Endothelial cell (in vitro differentiated cells): ENCODE results near the gene TMEM238. TPM values are rescaled to one million over a fixed set of nuclear protein-coding genes. Genes with fewer than 3 reads are reported as not detected.
"Not testable (repeated sequence)": the region's sequence is repeated elsewhere in the genome, so short reads cannot be mapped to it uniquely, and the experiment has no call there.

Experiments used
- DNase-seq: peaks from one replicate; pipeline ENCODE4 v3.0.0; 2021; ENCODE audit warnings: low spot score
- H3K27ac Mint-ChIP-seq: one replicate; pipeline ENCODE4 v1.8.0; 2021; ENCODE audit warnings: mixed read lengths, inconsistent platforms; ENCODE audit not compliant: unreplicated experiment
- H3K27me3 Mint-ChIP-seq: one replicate; pipeline ENCODE4 v1.8.0; 2021; ENCODE audit warnings: mild to moderate bottlenecking, moderate library complexity, mixed read lengths, inconsistent platforms; ENCODE audit not compliant: unreplicated experiment
- H3K36me3 Mint-ChIP-seq: one replicate; pipeline ENCODE4 v1.8.0; 2021; ENCODE audit warnings: mild to moderate bottlenecking, low read depth, mixed read lengths, inconsistent platforms; ENCODE audit not compliant: unreplicated experiment
- H3K4me1 Mint-ChIP-seq: one replicate; pipeline ENCODE4 v1.8.0; 2021; ENCODE audit warnings: mild to moderate bottlenecking, mixed read lengths, inconsistent platforms; ENCODE audit not compliant: unreplicated experiment
- H3K4me3 Mint-ChIP-seq: one replicate; pipeline ENCODE4 v1.8.0; 2021; ENCODE audit warnings: mild to moderate bottlenecking, mixed read lengths, inconsistent platforms; ENCODE audit not compliant: unreplicated experiment
- H3K9me3 Mint-ChIP-seq: one replicate; pipeline ENCODE4 v1.8.0; 2021; ENCODE audit warnings: mixed read lengths, inconsistent platforms; ENCODE audit not compliant: unreplicated experiment
- CTCF ChIP-seq: fragments of 200-600 bp; sonication (generic); IDR thresholded peaks from one replicate; pipeline ENCODE4 v1.5.0; 2021; ENCODE audit warnings: antibody characterized with exemption; ENCODE audit not compliant: unreplicated experiment
- total RNA-seq: library from RNA; stranded (reverse); fragmentation: NEBNext Ultra II Directional; extraction: Animal tissue kit (Norgen Biotek cat#: 25700); gene quantifications from one replicate; pipeline ENCODE4 v1.2.1, GENCODE V29; 2021; ENCODE audit not compliant: unreplicated experiment

Gene TMEM238
- total RNA-seq, 1 donor from 2014 or later: 0.64 TPM

- Mint-ChIP-seq H3K27me3 (peaks cover 5% of the 10 kb centered on the region), H3K4me1 (no peaks in the 10 kb centered on the region), H3K27ac (no peak overlapping the region), H3K9me3 (no peaks in the 10 kb centered on the region), H3K36me3 (no peaks in the 10 kb centered on the region), H3K4me3 (no peak overlapping the region)
- peak; percentile 67 for DNase-seq
- peak; percentile 16 for TF ChIP-seq CTCF
Observed at GRCh38 chr19:55418185-55418584, 34.1 kb upstream of the TMEM238 start.

DNA sequence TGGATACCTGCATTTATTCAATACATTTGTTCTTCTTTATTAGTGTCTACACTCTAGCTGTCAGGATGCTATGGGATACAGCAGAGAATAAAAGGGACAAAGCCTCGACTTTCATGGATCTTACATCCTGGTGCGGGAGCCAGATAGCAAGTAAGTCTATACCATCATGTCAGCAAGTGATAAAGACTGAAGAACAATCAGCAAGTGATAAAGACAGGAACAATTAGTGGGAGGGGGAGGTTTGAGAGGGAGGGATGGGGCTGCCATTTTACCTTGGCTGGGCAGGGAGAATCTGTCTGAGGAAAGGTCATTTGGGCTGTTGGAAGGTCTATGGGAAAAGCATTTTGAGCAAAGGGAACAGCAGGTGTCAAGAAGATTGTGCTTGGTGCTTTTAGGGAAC is 26.1 kb upstream of the TMEM238 start:
- no peak for DNase-seq
- Mint-ChIP-seq H3K27ac (no peak overlapping the region), H3K27me3 (peaks cover 11% of the 10 kb centered on the region)

GRCh38 chr19:55409179-55409578 is 25.1 kb upstream of the TMEM238 start:
- H3K36me3 Mint-ChIP-seq: peaks cover 21% of the 10 kb centered on the region
- not testable (repeated sequence) for H3K4me3 Mint-ChIP-seq

More for the DNA sequence above, 26.1 kb upstream of the TMEM238 start:
- Mint-ChIP-seq H3K36me3 (peaks cover 21% of the 10 kb centered on the region), H3K9me3 (peaks cover 9% of the 10 kb centered on the region), H3K4me3 (no peak overlapping the region), H3K4me1 (peaks cover 14% of the 10 kb centered on the region)
- TF ChIP-seq CTCF: no peak

GRCh38 chr19:55408533-55408872 is 24.4 kb upstream of the TMEM238 start:
- H3K36me3 Mint-ChIP-seq: peaks cover 21% of the 10 kb centered on the region
- H3K27ac Mint-ChIP-seq: peak overlapping the region; percentile 90
- H3K4me3 Mint-ChIP-seq: peak overlapping the region; percentile 93
- DNase-seq: no peak
- H3K4me1 Mint-ChIP-seq: peaks cover 14% of the 10 kb centered on the region
- TF ChIP-seq CTCF: no peak
- H3K9me3 Mint-ChIP-seq: peaks cover 9% of the 10 kb centered on the region
- H3K27me3 Mint-ChIP-seq: peaks cover 11% of the 10 kb centered on the region

More at GRCh38 chr19:55409179-55409578, 25.1 kb upstream of the TMEM238 start:
- peak overlapping the region; percentile 31 for H3K27ac Mint-ChIP-seq
- H3K27me3 Mint-ChIP-seq: peaks cover 11% of the 10 kb centered on the region
- not testable (repeated sequence) for DNase-seq, H3K9me3 Mint-ChIP-seq
- H3K4me1 Mint-ChIP-seq: peaks cover 14% of the 10 kb centered on the region

DNA sequence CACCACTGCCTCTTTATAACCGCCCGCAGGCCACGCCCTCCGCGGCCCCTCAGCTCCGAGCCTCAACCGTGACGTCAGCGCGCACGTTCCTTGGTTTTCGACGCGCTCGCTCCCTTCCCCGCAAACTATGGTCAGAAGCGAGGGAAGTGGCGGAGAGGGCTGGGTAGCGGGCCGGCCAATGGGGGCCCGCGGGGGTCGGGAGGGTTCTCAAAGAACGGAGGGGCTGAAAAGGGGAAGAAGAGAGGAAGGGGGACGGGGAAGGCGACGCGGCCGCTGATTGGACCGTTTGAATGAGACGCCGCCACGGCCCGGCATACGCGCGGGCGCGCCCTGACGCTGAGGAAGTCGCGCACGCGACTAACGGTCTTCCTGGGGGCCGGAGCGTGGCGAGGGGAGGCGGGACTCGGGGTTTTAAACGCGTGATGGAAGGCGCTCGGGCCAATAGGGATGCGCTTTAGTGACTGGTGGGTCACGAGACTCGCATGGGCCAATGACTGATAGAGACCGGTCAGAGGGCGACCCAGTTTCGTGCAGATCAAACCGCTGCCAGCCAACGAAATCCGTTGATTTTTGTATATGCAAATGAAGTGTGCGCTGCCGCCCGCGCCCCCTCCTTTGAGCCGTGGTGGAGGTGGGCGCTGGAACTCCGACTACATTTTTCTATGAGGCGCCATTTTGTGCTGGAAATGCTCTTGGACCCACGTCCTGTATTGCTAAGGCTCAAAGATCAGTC is 23.9 kb upstream of the TMEM238 start:
- Mint-ChIP-seq H3K36me3 (peaks cover 25% of the 10 kb centered on the region), H3K4me3 (peak overlapping the region; percentile 93), H3K27me3 (peaks cover 12% of the 10 kb centered on the region), H3K4me1 (peaks cover 14% of the 10 kb centered on the region), H3K9me3 (peaks cover 9% of the 10 kb centered on the region), H3K27ac (peak overlapping the region; percentile 90)
- peak; percentile 94 for DNase-seq
- no peak for TF ChIP-seq CTCF

DNA sequence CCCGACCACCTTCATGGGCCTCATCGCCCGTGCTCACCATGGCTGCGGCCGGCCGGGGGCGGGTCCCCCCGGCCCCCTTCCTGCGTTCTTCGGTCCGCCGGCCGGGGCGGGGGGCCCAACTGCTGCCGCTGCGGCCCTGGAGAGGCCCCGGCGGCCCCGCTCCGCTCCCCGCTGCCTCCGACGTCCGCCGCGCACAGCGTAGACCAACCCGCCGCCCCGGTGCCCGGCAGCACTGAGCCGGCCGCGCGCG is 23.4 kb upstream of the TMEM238 start, which contains the start of gene UBE2S:
UBE2S (minus strand) TSS at position 239 of the 250 bp plus-strand sequence; CDS start at position 40, 199 bp downstream.
- not testable (repeated sequence) for DNase-seq, H3K9me3 Mint-ChIP-seq
- Mint-ChIP-seq H3K27ac (peak within 1 kb of the TSS; percentile 90), H3K4me1 (peaks cover 14% of the 10 kb centered on the region), H3K27me3 (peaks cover 13% of the 10 kb centered on the region), H3K4me3 (peak within 1 kb of the TSS; percentile 93), H3K36me3 (peaks cover 28% of the 10 kb centered on the region)
